Right hindlimb (tissue), 1 donor: ENCODE measurements around the gene ZNF486.
A peak's percentile ranks its signal among the peaks of the same experiment; 100 is the strongest.
"Not testable (repeated sequence)": the region's sequence is repeated elsewhere in the genome, so short reads cannot be mapped to it uniquely, and the experiment has no call there.

Experiments
- DNase-seq: peaks from one replicate; pipeline ENCODE4 v3.0.0-alpha.2; 2018

Gene ZNF486

GRCh38 chr19:20235156-20235555 is 68.1 kb downstream of the ZNF486 start:
- DNase-seq: no peak

DNA sequence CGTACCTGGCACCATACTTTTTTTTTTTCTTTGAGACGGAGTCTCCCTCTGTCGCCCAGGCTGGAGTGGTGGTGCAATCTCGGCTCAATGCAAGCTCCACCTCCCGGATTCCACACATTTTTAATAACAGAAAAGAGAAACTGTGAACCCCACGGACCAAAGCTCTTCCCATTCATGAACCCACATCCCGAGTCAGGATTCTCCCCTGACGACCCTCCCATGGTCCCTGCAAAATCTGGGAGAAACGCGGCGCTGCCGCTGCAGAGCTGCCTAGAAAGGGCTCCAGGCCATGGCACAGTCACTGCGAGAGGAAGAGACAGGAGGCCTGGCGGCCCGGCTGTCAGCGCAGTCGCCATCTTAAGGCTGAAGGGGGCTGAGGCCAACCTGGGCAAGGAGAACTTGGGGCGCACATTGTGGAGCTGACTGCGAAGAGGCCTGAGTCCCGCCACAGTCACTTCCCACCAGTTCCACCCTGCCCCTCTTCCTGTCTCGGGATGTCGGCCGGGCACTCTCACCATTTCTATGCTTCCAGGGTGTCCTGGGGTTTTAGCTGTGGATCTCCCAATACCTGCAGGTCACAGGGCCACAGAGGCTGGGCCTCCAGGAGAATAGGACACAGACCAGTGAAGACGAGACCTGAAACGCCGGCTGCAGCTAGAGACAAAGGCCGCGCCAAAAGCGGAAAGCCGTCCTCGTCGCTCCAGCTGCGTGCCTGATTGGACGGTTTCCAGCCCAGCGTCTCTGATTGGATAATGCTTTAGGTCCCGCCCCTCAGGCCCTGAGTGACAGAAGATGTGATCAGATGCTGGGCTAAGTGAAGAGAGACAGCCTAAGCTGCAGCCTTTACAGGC is 71.0 kb downstream of the ZNF486 start:
- peak; percentile 96 for DNase-seq

- DNase-seq: no peak
Measured at GRCh38 chr19:20243629-20244028, 76.6 kb downstream of the ZNF486 start.

- no peak for DNase-seq
Measured at GRCh38 chr19:20244356-20244755, 77.3 kb downstream of the ZNF486 start.

GRCh38 chr19:20245309-20245708 is 78.3 kb downstream of the ZNF486 start:
- DNase-seq: no peak

GRCh38 chr19:20247016-20247683 is 80.1 kb downstream of the ZNF486 start:
- peak; percentile 38 for DNase-seq

DNA sequence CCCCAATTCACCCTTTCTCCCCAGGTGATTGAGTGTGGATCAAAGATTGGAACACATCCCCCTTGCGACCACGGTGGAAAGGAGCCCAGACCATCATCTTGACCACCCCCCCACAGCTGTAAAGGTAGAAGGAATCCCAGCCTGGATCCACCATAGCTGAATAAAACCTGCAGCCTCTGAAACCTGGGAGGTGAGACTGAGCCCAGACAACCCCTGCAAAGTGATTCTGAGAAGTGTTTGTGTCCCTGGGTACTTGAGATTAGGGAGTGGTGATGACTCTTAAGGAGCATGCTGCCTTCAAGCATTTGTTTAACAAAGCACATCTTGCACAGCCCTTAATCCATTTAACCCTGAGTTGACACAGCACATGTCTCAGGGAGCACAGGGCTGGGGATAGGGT is 81.2 kb downstream of the ZNF486 start:
- DNase-seq: not testable (repeated sequence)
